ENCODE measurements around the gene PLEKHG7. TPM values are rescaled to one million over a fixed set of nuclear protein-coding genes. Genes with fewer than 3 reads are reported as not detected.
"Not testable (repeated sequence)": the region's sequence is repeated elsewhere in the genome, so short reads cannot be mapped to it uniquely, and the experiment has no call there.

The PLEKHG7 gene
- total RNA-seq (0.37 TPM), polyA plus RNA-seq (0.13 TPM)

- Histone ChIP-seq H3K4me3 (ENCODE audit: low read depth, low read length) (no peak within 1 kb of the TSS), H3K27ac (ENCODE audit: low read depth) (no peak within 1 kb of the TSS), H3K4me1 (ENCODE audit: insufficient read depth) (no peaks in the 10 kb centered on the region), H3K36me3 (ENCODE audit: insufficient read depth) (no peaks in the 10 kb centered on the region)
- DNase-seq (ENCODE audit: extremely low spot score), result peak; percentile 2
- 85% methylated on average over 8 of the region's 8 CpGs for WGBS
These were observed at the start of gene PLEKHG7 for GRCh38 chr12:92702754-92703679. Gene PLEKHG7, plus strand, starts transcription at chr12:92702989. Its CDS starts 3,643 bp downstream, at chr12:92706632.

GRCh38 chr12:92654256-92654655 lies 48.5 kb upstream of the PLEKHG7 start:
- WGBS, result 85% methylated on average over 4 of the region's 4 CpGs
- DNase-seq (ENCODE audit: extremely low spot score); H3K27ac ChIP-seq (ENCODE audit: low read depth); H3K4me3 ChIP-seq (ENCODE audit: low read depth, low read length); H3K4me1 ChIP-seq (ENCODE audit: insufficient read depth); H3K36me3 ChIP-seq (ENCODE audit: insufficient read depth): not testable (repeated sequence)

- H3K4me3 ChIP-seq (ENCODE audit: low read depth, low read length), result no peak overlapping the region
- DNase-seq (ENCODE audit: extremely low spot score), result no peak
- H3K36me3 ChIP-seq (ENCODE audit: insufficient read depth), result no peaks in the 10 kb centered on the region
- no peak overlapping the region for H3K27ac ChIP-seq (ENCODE audit: low read depth)
- WGBS, result 65% methylated on average over 1 of the region's 1 CpG
- no peaks in the 10 kb centered on the region for H3K4me1 ChIP-seq (ENCODE audit: insufficient read depth)
These were observed 47.9 kb upstream of the PLEKHG7 start for GRCh38 chr12:92654929-92655328.

GRCh38 chr12:92656911-92657310 lies 45.9 kb upstream of the PLEKHG7 start:
- no peak overlapping the region for H3K4me3 ChIP-seq (ENCODE audit: low read depth, low read length)
- H3K27ac ChIP-seq (ENCODE audit: low read depth), result peak overlapping the region; percentile 19
- 95% methylated on average over 1 of the region's 1 CpG for WGBS
- H3K4me1 ChIP-seq (ENCODE audit: insufficient read depth), result no peaks in the 10 kb centered on the region
- no peak for DNase-seq (ENCODE audit: extremely low spot score)
- H3K36me3 ChIP-seq (ENCODE audit: insufficient read depth), result no peaks in the 10 kb centered on the region

- Histone ChIP-seq H3K27ac (ENCODE audit: low read depth) (no peak overlapping the region), H3K4me1 (ENCODE audit: insufficient read depth) (no peaks in the 10 kb centered on the region), H3K36me3 (ENCODE audit: insufficient read depth) (no peaks in the 10 kb centered on the region), H3K4me3 (ENCODE audit: low read depth, low read length) (no peak overlapping the region)
- 95% methylated on average over 4 of the region's 4 CpGs for WGBS
- no peak for DNase-seq (ENCODE audit: extremely low spot score)
These were observed 45.0 kb upstream of the PLEKHG7 start for GRCh38 chr12:92657770-92658169.

GRCh38 chr12:92658611-92659010 lies 44.2 kb upstream of the PLEKHG7 start:
- DNase-seq (ENCODE audit: extremely low spot score), result no peak
- Histone ChIP-seq H3K36me3 (ENCODE audit: insufficient read depth) (no peaks in the 10 kb centered on the region), H3K27ac (ENCODE audit: low read depth) (no peak overlapping the region), H3K4me3 (ENCODE audit: low read depth, low read length) (no peak overlapping the region), H3K4me1 (ENCODE audit: insufficient read depth) (no peaks in the 10 kb centered on the region)
- over 99% methylated on average over 2 of the region's 2 CpGs for WGBS

GRCh38 chr12:92661269-92661668 lies 41.5 kb upstream of the PLEKHG7 start:
- no peak for DNase-seq (ENCODE audit: extremely low spot score)
- H3K4me1 ChIP-seq (ENCODE audit: insufficient read depth), result no peaks in the 10 kb centered on the region
- H3K4me3 ChIP-seq (ENCODE audit: low read depth, low read length), result no peak overlapping the region
- WGBS, result 90% methylated on average over 6 of the region's 6 CpGs
- no peak overlapping the region for H3K27ac ChIP-seq (ENCODE audit: low read depth)
- peaks cover 1% of the 10 kb centered on the region for H3K36me3 ChIP-seq (ENCODE audit: insufficient read depth)

GRCh38 chr12:92665496-92665895 lies 37.3 kb upstream of the PLEKHG7 start:
- no peak overlapping the region for H3K4me3 ChIP-seq (ENCODE audit: low read depth, low read length)
- no peaks in the 10 kb centered on the region for H3K4me1 ChIP-seq (ENCODE audit: insufficient read depth)
- no peak overlapping the region for H3K27ac ChIP-seq (ENCODE audit: low read depth)
- peaks cover 1% of the 10 kb centered on the region for H3K36me3 ChIP-seq (ENCODE audit: insufficient read depth)
- WGBS, result 96% methylated on average over 2 of the region's 2 CpGs
- DNase-seq (ENCODE audit: extremely low spot score), result no peak

- H3K4me1 ChIP-seq (ENCODE audit: insufficient read depth), result no peaks in the 10 kb centered on the region
- no peak overlapping the region for H3K27ac ChIP-seq (ENCODE audit: low read depth)
- peaks cover 1% of the 10 kb centered on the region for H3K36me3 ChIP-seq (ENCODE audit: insufficient read depth)
- no peak overlapping the region for H3K4me3 ChIP-seq (ENCODE audit: low read depth, low read length)
- no peak for DNase-seq (ENCODE audit: extremely low spot score)
These were observed 34.0 kb upstream of the PLEKHG7 start for GRCh38 chr12:92668739-92669138.

GRCh38 chr12:92671524-92671923 lies 31.3 kb upstream of the PLEKHG7 start:
- not testable (repeated sequence) for H3K4me1 ChIP-seq (ENCODE audit: insufficient read depth); DNase-seq (ENCODE audit: extremely low spot score); H3K36me3 ChIP-seq (ENCODE audit: insufficient read depth); H3K4me3 ChIP-seq (ENCODE audit: low read depth, low read length); H3K27ac ChIP-seq (ENCODE audit: low read depth)
- WGBS, result 96% methylated on average over 11 of the region's 11 CpGs

GRCh38 chr12:92673756-92674155 lies 29.0 kb upstream of the PLEKHG7 start:
- DNase-seq (ENCODE audit: extremely low spot score), result no peak
- no peaks in the 10 kb centered on the region for H3K4me1 ChIP-seq (ENCODE audit: insufficient read depth)
- no peak overlapping the region for H3K4me3 ChIP-seq (ENCODE audit: low read depth, low read length)
- 48% methylated on average over 3 of the region's 3 CpGs for WGBS
- no peak overlapping the region for H3K27ac ChIP-seq (ENCODE audit: low read depth)
- H3K36me3 ChIP-seq (ENCODE audit: insufficient read depth), result no peaks in the 10 kb centered on the region

GRCh38 chr12:92674500-92674899 lies 28.3 kb upstream of the PLEKHG7 start:
- Histone ChIP-seq H3K27ac (ENCODE audit: low read depth) (no peak overlapping the region), H3K36me3 (ENCODE audit: insufficient read depth) (no peaks in the 10 kb centered on the region), H3K4me1 (ENCODE audit: insufficient read depth) (no peaks in the 10 kb centered on the region), H3K4me3 (ENCODE audit: low read depth, low read length) (no peak overlapping the region)
- 53% methylated on average over 3 of the region's 3 CpGs for WGBS
- no peak for DNase-seq (ENCODE audit: extremely low spot score)

GRCh38 chr12:92675092-92675865 lies 27.5 kb upstream of the PLEKHG7 start:
- Histone ChIP-seq H3K36me3 (ENCODE audit: insufficient read depth) (no peaks in the 10 kb centered on the region), H3K27ac (ENCODE audit: low read depth) (no peak overlapping the region), H3K4me3 (ENCODE audit: low read depth, low read length) (no peak overlapping the region), H3K4me1 (ENCODE audit: insufficient read depth) (no peaks in the 10 kb centered on the region)
- no peak for DNase-seq (ENCODE audit: extremely low spot score)
- 85% methylated on average over 5 of the region's 5 CpGs for whole genome bisulfite sequencing

GRCh38 chr12:92676710-92677109 lies 26.1 kb upstream of the PLEKHG7 start:
- 87% methylated on average over 4 of the region's 4 CpGs for WGBS
- H3K4me1 ChIP-seq (ENCODE audit: insufficient read depth), result no peaks in the 10 kb centered on the region
- no peak overlapping the region for H3K27ac ChIP-seq (ENCODE audit: low read depth)
- no peak overlapping the region for H3K4me3 ChIP-seq (ENCODE audit: low read depth, low read length)
- no peak for DNase-seq (ENCODE audit: extremely low spot score)
- no peaks in the 10 kb centered on the region for H3K36me3 ChIP-seq (ENCODE audit: insufficient read depth)
